ENCODE data around the gene CTNND2. TPM values are rescaled to one million over a fixed set of nuclear protein-coding genes. Genes with fewer than 3 reads are reported as not detected.

Gene CTNND2
- total RNA-seq, 4 donors from 2014 or later, result 0.22 to 2.8 (median 0.39) TPM

- Histone ChIP-seq H3K27ac (no peak overlapping the region), H3K36me3 (no peaks in the 10 kb centered on the region), H3K9me3 (no peaks in the 10 kb centered on the region), H3K27me3 (no peaks in the 10 kb centered on the region), H3K4me3 (replicated peaks in 1 of 3) (no peak overlapping the region), H3K4me1 (no peaks in the 10 kb centered on the region)
- intact Hi-C loops (cut with DNase I), result no loop called here
- 96 to 99% methylated on average over 3 of the region's 3 CpGs for WGBS, 2 donors
- TF ChIP-seq CTCF (IDR thresholded peaks at IDR 0.05) (no peak), POLR2A (IDR thresholded peaks at IDR 0.05) (no peak)
- DNase-seq, result no peak
These were observed 592.5 kb downstream of the CTNND2 start for GRCh38 chr5:11311731-11312130.

GRCh38 chr5:11311272-11311671, 593.0 kb downstream of the CTNND2 start:
- 98% methylated on average over 1 of the region's 1 CpG for WGBS, 2 donors
- Histone ChIP-seq H3K36me3 (no peaks in the 10 kb centered on the region), H3K27ac (no peak overlapping the region), H3K9me3 (no peaks in the 10 kb centered on the region), H3K4me3 (replicated peaks in 1 of 3) (no peak overlapping the region), H3K27me3 (no peaks in the 10 kb centered on the region), H3K4me1 (no peaks in the 10 kb centered on the region)
- DNase-seq, result no peak
- intact Hi-C loops (cut with DNase I), result no loop called here
- TF ChIP-seq CTCF (IDR thresholded peaks at IDR 0.05), result no peak
- TF ChIP-seq POLR2A (IDR thresholded peaks at IDR 0.05), result no peak

- no peak overlapping the region for H3K4me3 ChIP-seq (replicated peaks in 1 of 3)
- DNase-seq, result no peak
- no peaks in the 10 kb centered on the region for H3K9me3 ChIP-seq
- no peaks in the 10 kb centered on the region for H3K36me3 ChIP-seq
- intact Hi-C loops (cut with DNase I), result no loop called here
- no peaks in the 10 kb centered on the region for H3K4me1 ChIP-seq
- TF ChIP-seq CTCF (IDR thresholded peaks at IDR 0.05) (no peak), POLR2A (IDR thresholded peaks at IDR 0.05) (no peak)
- no peak overlapping the region for H3K27ac ChIP-seq
- no peaks in the 10 kb centered on the region for H3K27me3 ChIP-seq
- WGBS, 2 donors, result 84 to 97% methylated on average over 2 of the region's 2 CpGs
These were observed 594.1 kb downstream of the CTNND2 start for GRCh38 chr5:11310158-11310557.

GRCh38 chr5:11306365-11306764, 597.9 kb downstream of the CTNND2 start:
- TF ChIP-seq CTCF (IDR thresholded peaks at IDR 0.05) (no peak), POLR2A (IDR thresholded peaks at IDR 0.05) (no peak)
- WGBS, 2 donors, result 84 to 91% methylated on average over 1 of the region's 1 CpG

GRCh38 chr5:11305245-11305644, 599.0 kb downstream of the CTNND2 start:
- Histone ChIP-seq H3K27me3 (no peaks in the 10 kb centered on the region), H3K4me1 (no peaks in the 10 kb centered on the region), H3K4me3 (replicated peaks in 1 of 3) (no peak overlapping the region), H3K9me3 (no peaks in the 10 kb centered on the region), H3K36me3 (no peaks in the 10 kb centered on the region), H3K27ac (no peak overlapping the region)
- 77 to 89% methylated on average over 3 of the region's 3 CpGs for WGBS, 2 donors
- intact Hi-C loops (cut with DNase I), result no loop called here
- DNase-seq, result no peak
- TF ChIP-seq CTCF (IDR thresholded peaks at IDR 0.05) (no peak), POLR2A (IDR thresholded peaks at IDR 0.05) (no peak)

More at GRCh38 chr5:11306365-11306764, 597.9 kb downstream of the CTNND2 start:
- Histone ChIP-seq H3K4me1 (no peaks in the 10 kb centered on the region), H3K36me3 (no peaks in the 10 kb centered on the region), H3K4me3 (replicated peaks in 1 of 3) (no peak overlapping the region), H3K9me3 (no peaks in the 10 kb centered on the region), H3K27me3 (no peaks in the 10 kb centered on the region), H3K27ac (no peak overlapping the region)
- DNase-seq, result no peak
- intact Hi-C loops (cut with DNase I), result no loop called here

Measured in thyroid gland (tissue), 4 donors.